Measurements from ENCODE around the gene DGCR6L. TPM values are rescaled to one million over a fixed set of nuclear protein-coding genes. Genes with fewer than 3 reads are reported as not detected.
"Not testable (repeated sequence)": the region's sequence is repeated elsewhere in the genome, so short reads cannot be mapped to it uniquely, and the experiment has no call there.

The DGCR6L gene
- total RNA-seq, 1 donor from 2014 or later: 55.7 TPM

DNA sequence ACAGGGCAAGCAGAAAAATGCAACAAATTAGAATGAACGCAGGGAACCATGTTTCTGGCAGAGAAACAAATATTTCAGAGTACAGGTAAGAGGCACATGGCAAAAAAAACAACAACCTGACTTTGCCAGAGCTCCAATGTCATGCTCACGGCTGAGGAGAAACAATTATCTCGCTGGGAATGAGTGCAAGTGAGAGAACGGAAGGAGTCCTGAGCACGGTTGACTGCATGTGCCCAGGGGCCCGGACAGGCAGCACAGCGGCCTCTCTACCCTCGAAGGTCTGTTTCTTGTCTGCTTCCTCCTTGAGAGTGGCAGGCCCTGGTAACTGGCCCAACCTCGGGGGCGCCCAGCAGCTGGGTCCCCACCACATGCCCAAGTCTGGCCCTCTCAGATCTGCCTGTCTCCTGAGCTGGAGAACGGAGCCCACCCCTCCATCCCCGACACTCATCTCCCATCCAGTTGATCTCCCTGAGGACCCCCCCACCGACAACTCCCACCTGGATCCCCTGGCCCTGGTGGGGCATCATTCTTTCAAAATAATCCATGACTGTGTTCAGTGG, 27.1 kb downstream of the DGCR6L start:
- DNase-seq (ENCODE audit: low read depth): no peak

DNA sequence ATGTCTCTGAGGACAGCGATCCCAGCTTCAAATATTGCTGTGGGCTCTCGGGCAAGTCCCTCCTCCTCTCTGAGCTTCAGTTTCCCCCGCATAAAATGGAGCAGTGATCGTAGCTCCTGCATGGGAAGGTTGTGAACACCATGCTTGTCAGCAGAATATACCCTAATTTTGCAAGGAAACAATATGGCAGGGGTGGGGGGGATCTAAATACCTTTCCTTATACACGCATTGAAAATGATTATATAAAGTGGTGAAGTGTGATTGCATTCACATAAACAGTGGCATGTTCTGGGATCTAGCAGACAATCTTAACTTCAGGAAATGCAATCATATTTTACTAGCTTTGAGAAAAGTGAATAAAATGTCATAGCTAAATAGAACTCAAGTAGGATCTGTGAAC, 27.8 kb downstream of the DGCR6L start:
- no peak for DNase-seq (ENCODE audit: low read depth)

- DNase-seq (ENCODE audit: low read depth): no peak
Measured at GRCh38 chr22:20291604-20292063, 28.2 kb downstream of the DGCR6L start.

DNA sequence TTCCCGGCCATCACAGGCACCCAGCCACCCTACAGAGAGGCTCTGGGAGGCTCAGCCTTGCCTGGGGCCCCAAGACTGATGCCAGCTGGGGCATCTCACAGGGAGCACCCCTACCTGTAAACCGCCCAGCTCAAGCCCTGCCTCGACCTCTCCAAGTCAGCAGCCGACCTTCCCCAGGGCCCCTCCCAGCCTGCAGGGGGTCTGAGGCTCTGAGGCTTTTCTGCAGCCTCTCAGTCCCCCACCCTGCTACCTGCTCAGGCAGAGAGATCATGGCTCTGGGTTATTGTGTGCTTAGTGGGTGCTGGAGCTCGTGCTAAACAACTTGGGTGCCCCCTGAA, 28.6 kb downstream of the DGCR6L start:
- DNase-seq (ENCODE audit: low read depth): no peak

DNA sequence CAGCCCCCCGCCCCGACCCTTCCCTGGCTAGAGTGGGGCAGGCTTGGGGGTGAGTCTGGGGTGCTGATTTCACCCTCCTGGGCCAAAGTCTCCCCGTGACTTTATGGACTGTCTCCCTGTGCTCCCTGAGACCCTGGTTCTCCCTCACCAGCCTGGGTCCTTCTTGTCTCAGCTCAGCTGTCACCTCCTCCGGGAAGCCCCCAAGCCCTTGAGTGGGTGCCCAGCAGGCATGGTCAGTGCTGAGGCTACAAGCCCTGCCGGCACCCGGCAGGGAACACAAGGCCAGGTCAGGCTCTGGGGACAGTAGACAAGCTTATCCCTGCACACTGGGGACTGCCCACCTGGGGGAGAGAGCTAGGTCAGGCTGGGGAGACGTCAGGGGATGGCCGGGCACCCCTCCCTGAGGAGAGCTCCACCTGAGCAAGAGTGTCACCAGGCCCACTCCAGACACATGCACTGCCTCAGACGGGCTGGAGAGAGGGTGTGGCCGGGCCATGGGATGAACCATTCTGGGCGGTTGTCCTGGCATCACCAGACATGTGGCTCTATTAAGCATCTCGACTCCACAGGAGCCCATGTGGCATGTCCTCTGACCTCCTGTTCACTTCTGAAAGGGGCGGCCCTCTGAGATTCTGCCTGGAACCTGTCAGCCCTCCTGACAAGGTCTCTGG, 29.1 kb downstream of the DGCR6L start:
- no peak for DNase-seq (ENCODE audit: low read depth)

- no peak for DNase-seq (ENCODE audit: low read depth)
Measured at GRCh38 chr22:20290045-20290392, 29.8 kb downstream of the DGCR6L start.

- not testable (repeated sequence) for DNase-seq (ENCODE audit: low read depth)
Measured at GRCh38 chr22:20289182-20290044, 30.4 kb downstream of the DGCR6L start.

DNA sequence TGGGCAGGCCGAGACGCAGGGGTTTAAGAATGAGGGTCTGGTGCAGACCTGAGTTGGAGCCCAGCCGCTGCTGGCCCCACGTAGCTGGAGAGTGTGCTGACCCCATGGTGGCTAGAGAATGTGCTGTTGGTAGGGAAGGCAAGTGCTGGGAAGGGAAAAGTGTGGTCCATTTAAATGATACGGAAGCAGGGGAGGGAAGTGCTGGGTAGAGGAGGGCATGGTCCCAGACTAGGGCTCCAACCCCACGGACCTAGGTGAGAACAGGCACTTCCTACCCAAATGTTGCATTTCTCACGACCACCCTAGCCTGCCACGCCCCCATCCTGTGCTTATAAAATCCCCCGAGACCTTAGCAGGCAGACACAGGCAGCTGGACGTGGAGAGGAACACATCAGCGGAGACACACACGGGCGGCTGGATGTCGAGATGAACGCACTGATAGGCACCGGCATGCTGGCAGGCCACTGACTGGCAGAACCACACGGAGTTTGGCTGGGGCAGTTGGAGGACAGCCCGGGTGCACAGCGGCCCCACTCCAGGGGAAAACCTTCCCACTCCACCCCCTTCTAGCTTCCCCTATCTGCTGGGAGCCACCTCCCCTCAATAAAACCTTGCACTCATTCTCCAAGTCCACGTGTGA, 33.0 kb downstream of the DGCR6L start:
- DNase-seq (ENCODE audit: low read depth): not testable (repeated sequence)

DNA sequence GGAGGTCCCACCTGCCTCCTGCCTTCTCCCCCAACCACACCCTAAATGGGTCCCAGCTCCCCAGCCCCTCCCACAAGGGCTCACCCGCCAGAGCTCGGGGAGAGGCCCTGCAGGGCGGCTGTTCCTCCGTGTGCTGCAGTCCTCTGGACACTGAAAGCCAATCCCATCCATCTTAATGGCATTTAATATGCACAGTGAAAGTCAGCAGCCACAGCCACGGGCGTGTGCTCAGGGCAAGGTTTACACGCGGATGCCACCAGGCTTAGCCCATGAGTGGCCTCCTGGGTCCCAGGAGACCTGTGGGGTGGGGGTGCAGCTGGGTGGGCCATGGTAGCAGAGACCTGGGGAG, 33.6 kb downstream of the DGCR6L start:
- not testable (repeated sequence) for DNase-seq (ENCODE audit: low read depth)

DNA sequence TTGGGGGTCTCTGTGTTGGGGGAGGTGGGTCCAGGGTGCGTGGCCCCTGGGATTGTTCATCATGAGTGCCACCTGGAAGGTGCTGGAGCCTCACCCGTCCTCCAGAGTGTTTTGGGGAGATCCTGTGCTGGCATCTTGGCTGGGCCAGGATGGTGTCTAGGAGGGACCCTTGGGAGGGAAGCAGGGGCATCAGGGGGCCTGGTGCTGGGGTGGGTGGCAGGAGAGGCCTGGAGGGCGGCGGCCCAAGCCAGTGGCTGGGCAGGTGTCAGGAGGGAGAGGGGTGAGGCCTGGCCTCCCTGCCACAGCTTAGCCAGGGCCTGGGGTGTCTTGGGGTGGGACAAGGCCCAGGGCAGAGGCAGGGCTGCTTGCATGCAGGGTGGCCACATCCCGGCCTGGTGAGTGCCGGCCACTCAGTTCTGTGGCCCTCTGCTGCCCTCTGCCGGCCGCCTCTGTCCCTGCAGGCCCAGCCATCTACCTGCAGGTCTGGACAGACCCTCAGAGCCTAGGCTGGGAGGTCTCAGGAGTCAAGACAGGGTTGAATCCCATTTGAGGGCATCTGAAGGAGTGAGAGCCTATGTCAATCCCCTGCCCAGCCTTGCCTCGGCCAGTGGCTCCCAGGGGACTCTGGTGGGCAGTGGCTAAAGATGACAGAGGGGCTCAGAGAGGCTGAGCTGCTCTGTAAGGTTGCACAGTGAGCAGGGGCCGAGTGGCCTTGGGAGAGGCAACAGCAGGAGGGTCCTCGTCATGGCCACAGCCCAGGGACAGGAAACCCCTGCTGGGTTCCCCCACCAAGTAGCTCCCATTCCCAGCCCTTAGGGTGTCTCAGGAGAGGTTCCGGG, 34.2 kb downstream of the DGCR6L start:
- peak; percentile 40 for DNase-seq (ENCODE audit: low read depth)

GRCh38 chr22:20284471-20285086, 35.3 kb downstream of the DGCR6L start:
- DNase-seq (ENCODE audit: low read depth): no peak

DNA sequence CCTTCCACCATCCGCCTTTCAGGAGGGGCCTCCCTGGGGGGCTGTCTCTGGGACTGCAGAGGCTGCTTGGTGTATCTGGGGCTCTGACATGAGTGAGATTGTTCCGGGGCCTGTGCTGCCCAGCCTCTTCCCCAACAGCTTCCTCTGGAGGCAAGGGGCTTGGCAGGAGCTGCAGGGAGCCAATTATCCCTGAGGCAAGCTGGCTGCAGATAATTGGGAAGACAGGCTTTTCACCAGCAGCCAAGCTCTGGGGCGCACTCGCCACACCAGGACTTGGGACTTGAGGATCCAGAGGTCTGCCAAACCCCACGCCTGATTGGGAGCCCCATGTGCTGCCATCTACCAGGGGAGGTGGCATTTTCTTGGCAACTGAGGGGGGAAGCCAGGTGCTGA, 36.2 kb downstream of the DGCR6L start:
- no peak for DNase-seq (ENCODE audit: low read depth)

GRCh38 chr22:20282901-20283673, 36.8 kb downstream of the DGCR6L start:
- no peak for DNase-seq (ENCODE audit: low read depth)

DNA sequence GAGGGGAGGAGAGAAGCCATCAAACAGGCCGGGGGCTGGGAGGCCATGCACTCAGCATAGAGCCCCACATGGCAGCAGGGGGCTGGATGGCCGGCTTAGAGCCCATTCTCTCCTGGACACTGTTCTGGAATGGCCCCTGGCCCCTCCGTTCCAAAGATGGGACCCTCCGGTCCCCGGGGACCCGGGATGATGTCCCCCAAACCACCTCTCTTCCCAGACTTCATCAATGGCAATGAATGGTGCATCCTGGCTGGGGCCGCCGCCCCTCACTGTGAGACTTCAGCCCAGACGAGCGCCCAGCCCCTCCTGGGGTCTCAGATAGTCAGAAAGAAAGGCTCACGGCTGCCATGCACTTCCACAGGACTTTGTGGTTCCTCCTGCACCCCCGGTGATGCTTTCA, 38.0 kb downstream of the DGCR6L start:
- DNase-seq (ENCODE audit: low read depth): no peak

DNA sequence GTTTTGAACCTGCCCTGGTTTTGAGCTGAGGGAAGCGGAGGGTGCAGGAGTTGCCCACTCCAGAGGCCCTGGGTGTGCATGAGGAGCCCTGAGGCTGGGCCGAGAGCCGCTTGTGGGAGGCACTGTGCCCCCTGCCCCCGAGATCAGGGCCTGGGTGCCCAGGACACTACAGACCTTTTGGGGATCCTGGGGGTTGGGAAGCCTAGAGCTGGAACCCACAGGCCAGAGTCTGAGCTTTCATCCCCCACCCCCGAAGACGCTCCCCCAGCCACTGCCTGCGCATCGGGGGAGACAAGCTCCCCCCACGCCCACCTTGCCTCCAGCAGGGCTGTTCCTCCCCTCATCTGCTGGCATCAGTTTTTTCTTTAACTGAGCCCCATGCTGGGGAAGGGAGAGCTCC, 38.4 kb downstream of the DGCR6L start:
- not testable (repeated sequence) for DNase-seq (ENCODE audit: low read depth)

DNA sequence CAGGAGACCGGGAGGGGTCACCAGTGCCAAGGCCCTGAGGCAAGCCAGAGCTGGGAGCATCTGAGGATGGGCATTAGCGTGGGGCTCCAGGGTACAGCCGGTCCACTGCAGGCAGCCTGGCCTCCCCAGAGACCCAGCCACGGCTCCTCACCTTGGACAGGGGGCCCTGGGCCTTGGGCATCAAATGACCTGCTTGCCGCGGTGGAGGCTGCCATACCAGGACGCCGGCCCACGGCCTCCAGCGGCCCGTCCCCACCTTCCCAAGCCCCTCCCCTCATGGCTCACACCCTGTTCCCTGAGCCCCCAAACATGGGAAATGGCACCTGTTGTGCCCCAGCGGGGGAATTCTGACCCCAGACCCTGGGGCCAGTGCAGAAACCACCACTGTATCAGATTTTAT, 39.0 kb downstream of the DGCR6L start:
- no peak for DNase-seq (ENCODE audit: low read depth)

DNA sequence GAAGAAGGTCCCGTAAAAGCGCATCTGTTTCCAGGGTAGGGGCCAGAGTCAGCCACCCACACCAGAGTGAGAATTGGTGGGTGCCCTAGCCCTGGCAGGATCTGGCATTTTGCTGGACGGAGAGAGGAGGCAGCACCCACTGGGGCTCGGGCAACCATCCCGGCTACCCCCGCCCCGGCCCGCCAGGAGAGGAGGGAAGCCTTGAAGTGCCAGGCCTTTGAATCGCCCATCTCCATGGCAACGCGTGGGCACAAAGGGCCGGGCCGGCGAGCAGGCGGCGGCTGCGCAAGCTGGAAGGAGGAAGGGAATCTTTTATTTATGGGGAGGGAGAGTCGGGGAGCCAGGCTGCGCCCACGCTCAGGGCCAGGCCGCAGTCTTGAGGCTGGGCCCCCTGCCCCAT, 39.7 kb downstream of the DGCR6L start:
- DNase-seq (ENCODE audit: low read depth): not testable (repeated sequence)

GRCh38 chr22:20279662-20280134, 40.2 kb downstream of the DGCR6L start:
- DNase-seq (ENCODE audit: low read depth): no peak

DNA sequence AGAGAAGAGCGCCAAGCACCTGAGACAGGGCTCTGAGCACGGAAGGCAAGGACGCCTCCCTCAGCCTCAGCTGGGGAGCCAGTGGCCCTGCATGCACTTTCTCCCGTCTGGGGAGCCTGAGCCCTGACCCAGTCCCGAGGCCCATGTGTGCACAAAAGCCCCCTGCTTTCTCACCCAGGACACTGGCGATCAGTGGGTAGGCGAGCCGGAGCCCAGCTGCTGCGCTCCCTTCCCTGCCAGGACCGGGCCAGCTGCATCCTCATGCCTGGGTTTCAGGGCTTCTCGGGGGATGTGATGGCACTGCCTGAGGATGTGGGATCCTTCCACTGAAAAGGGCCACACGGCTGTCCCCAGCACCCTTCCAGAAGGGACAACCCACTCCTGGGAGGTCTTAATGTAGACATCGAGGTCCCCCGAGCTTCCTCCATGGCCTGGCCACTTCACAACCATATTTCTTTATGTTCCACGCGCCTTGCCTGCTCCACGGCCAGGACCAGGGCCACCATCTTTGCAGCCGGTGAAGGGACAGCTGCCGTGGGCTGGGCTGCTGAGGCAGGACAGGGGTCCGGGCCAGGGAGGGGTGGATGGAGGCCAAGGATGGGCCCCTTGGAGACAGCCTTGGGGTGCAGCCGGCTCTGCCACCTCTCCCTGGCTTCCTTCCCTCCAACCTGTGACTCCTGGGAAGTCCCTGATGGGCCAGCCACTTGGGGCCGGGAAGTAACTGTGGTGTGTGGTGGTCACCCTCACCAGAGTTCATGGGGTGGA, 41.0 kb downstream of the DGCR6L start:
- peak; percentile 35 for DNase-seq (ENCODE audit: low read depth)

All from myocyte (in vitro differentiated cells).